Adrenal gland (tissue), 12 donors: Measurements from ENCODE around the gene RIC8A. TPM values are rescaled to one million over a fixed set of nuclear protein-coding genes. Genes with fewer than 3 reads are reported as not detected.
A peak's percentile ranks its signal among the peaks of the same experiment; 100 is the strongest.

Experiments
- DNase-seq, 7 donors: peaks; one replicate each; pipeline ENCODE4 v3.0.0-alpha.2; 2019 to 2020
- H3K27ac ChIP-seq, 5 donors: fragments of 200-600 bp; sonication (generic) in 4 of 5; 1 replicate in 3 of 5; 2 replicates in 2 of 5; pipeline versions ENCODE4 v1.5.1 to v1.8.0; 2016 to 2020; ENCODE audit warnings: mild to moderate bottlenecking in 1 of 5
- H3K27me3 ChIP-seq: fragments of 200-600 bp; 2 replicates; pipeline ENCODE4 v1.8.0; 2021
- H3K36me3 ChIP-seq, 2 donors: fragments of 200-600 bp; replicated peaks in 1 of 2; 1 replicate in 1 of 2; 2 replicates in 1 of 2; pipeline versions ENCODE4 v1.5.1 to v1.8.0; 2018 to 2022
- H3K4me1 ChIP-seq, 2 donors: fragments of 200-600 bp; replicated peaks in 1 of 2; 1 replicate in 1 of 2; 2 replicates in 1 of 2; pipeline versions ENCODE4 v1.5.1 to v1.8.0; 2018 to 2021
- H3K4me3 ChIP-seq, 4 donors: fragments of 200-600 bp; sonication (generic) in 3 of 4; one replicate each; pipeline ENCODE4 v1.5.1; 2016 to 2018
- H3K9me3 ChIP-seq, 3 donors: fragments of 200-600 bp; sonication (generic) in 1 of 3; replicated peaks in 1 of 3; 1 replicate in 2 of 3; 2 replicates in 1 of 3; pipeline versions ENCODE4 v1.5.1 to v1.8.0; 2016 to 2021
- CTCF ChIP-seq, 6 experiments: fragments of 450-650 bp in 4 of 6; fragments of 200-600 bp in 2 of 6; sonication (generic) in 1 of 6; IDR thresholded peaks; 1 replicate in 5 of 6; 2 replicates in 1 of 6; pipeline versions ENCODE4 v1.5.1 to v1.8.0; 2016 to 2021; ENCODE audit warnings: antibody characterized with exemption in 6 of 6, mild to moderate bottlenecking in 2 of 6, moderate library complexity in 1 of 6
- POLR2A ChIP-seq, 2 donors: fragments of 450-650 bp; IDR thresholded peaks; one replicate each; pipeline ENCODE4 v1.6.1; 2017; ENCODE audit warnings: antibody characterized with exemption in 2 of 2, mild to moderate bottlenecking in 2 of 2, moderate library complexity in 1 of 2
- WGBS, 4 donors: extraction: QIAGEN DNeasy Blood & Tissue Kit in 2 of 4; methylation state at CpG; one replicate each; pipeline versions ENCODE4 v1.1.5 to v1.1.7; 2013 to 2017; 5-methylcytosine and 5-hydroxymethylcytosine counted together
- intact Hi-C, 2 donors: fragments of 100-400 bp; cut with DNase I; formaldehyde crosslinking; loops; one replicate each; pipeline versions ENCODE4 v1.14.1 to v1.15.0; 2022 to 2023
- polyA plus RNA-seq, 3 donors: library from polyadenylated mRNA; stranded (reverse); fragments of 200-250 nt in 2 of 3; fragments of 350-450 nt in 1 of 3; fragmentation: Illumina TruSeq in 1 of 3; extraction: RNeasy Lipid Tissue Mini Kit (QIAGEN cat#74804) in 1 of 3; gene quantifications; one replicate each; pipeline ENCODE4 v1.2.3, GENCODE V29; 2013 to 2014
- total RNA-seq, 9 donors: library from RNA; depleted of rRNA in 4 of 9; stranded (reverse); fragments of >200 nt in 4 of 9; fragments of 120-200 nt in 1 of 9; fragmentation: NEBNext Ultra II Directional in 1 of 9; extraction: Animal tissue kit (Norgen Biotek cat#: 25700) in 1 of 9; gene quantifications; one replicate each; pipeline versions ENCODE4 v1.1.0 to v1.2.4, GENCODE V29; 2013 to 2023
- donor health status: healthy with polysubstance abuse.
- donor health status: Bipolar disorder and iron deficiency.
- donor health status: DM: yes; HTN: yes; CAD: no.
- donor health status: DM: no; HTN: no; CAD: no.
- donor health status: DM: no; HTN: no; CAD: no.
- donor health status: DM: yes; HTN: yes; CAD: no.

RIC8A gene
- total and polyA plus RNA-seq, 12 donors, result 60.9 to 105 (median 79.1) TPM

- Histone ChIP-seq H3K36me3 (peaks cover 0 to 78% of the 10 kb centered on the region in 2 donors), H3K9me3 (no peaks in the 10 kb centered on the region), H3K27ac (no peak overlapping the region), H3K27me3 (no peaks in the 10 kb centered on the region), H3K4me3 (no peak overlapping the region), H3K4me1 (no peaks in the 10 kb centered on the region)
- TF ChIP-seq CTCF (IDR thresholded peaks at IDR 0.05) (no peak), POLR2A (IDR thresholded peaks at IDR 0.05) (no peak)
- no peak for DNase-seq
- WGBS, 4 donors, result 87 to 91% (median 89%) methylated on average over 5 of the region's 5 CpGs
- intact Hi-C loops, result no loop called here
Measured at GRCh38 chr11:250274-250673, 42.8 kb downstream of the RIC8A start.

GRCh38 chr11:250740-251299 lies 43.3 kb downstream of the RIC8A start:
- DNase-seq, result peak in 6 of 7 donors; percentile 32 to 76 (median 54)
- H3K4me3 ChIP-seq, result no peak overlapping the region
- H3K27me3 ChIP-seq, result no peaks in the 10 kb centered on the region
- H3K36me3 ChIP-seq, result peaks cover 0 to 75% of the 10 kb centered on the region in 2 donors
- WGBS, 4 donors, result 84 to 87% (median 85%) methylated on average over 10 of the region's 10 CpGs
- no peak overlapping the region for H3K27ac ChIP-seq
- intact Hi-C loops, result no loop called here
- no peaks in the 10 kb centered on the region for H3K9me3 ChIP-seq
- TF ChIP-seq POLR2A (IDR thresholded peaks at IDR 0.05) (no peak), CTCF (IDR thresholded peaks at IDR 0.05) (peak; percentile 17 to 56 (median 45))
- no peaks in the 10 kb centered on the region for H3K4me1 ChIP-seq

- Histone ChIP-seq H3K4me1 (no peaks in the 10 kb centered on the region), H3K36me3 (peaks cover 0 to 68% of the 10 kb centered on the region in 2 donors), H3K9me3 (no peaks in the 10 kb centered on the region), H3K4me3 (no peak overlapping the region), H3K27ac (no peak overlapping the region), H3K27me3 (no peaks in the 10 kb centered on the region)
- TF ChIP-seq CTCF (IDR thresholded peaks at IDR 0.05), result no peak
- TF ChIP-seq POLR2A (IDR thresholded peaks at IDR 0.05), result no peak
- no peak for DNase-seq
- intact Hi-C loops, result no loop called here
- 83 to 88% (median 86%) methylated on average over 10 of the region's 10 CpGs for WGBS, 4 donors
Measured at GRCh38 chr11:251550-251949, 44.0 kb downstream of the RIC8A start.

- H3K27me3 ChIP-seq, result no peaks in the 10 kb centered on the region
- DNase-seq, result no peak
- H3K4me1 ChIP-seq, result no peaks in the 10 kb centered on the region
- no peaks in the 10 kb centered on the region for H3K9me3 ChIP-seq
- intact Hi-C loops, result no loop called here
- TF ChIP-seq POLR2A (IDR thresholded peaks at IDR 0.05), result no peak
- TF ChIP-seq CTCF (IDR thresholded peaks at IDR 0.05), result no peak
- WGBS, 4 donors, result 83 to 94% (median 92%) methylated on average over 8 of the region's 8 CpGs
- H3K36me3 ChIP-seq, result peaks cover 0 to 56% of the 10 kb centered on the region in 2 donors
- H3K27ac ChIP-seq, result no peak overlapping the region
- H3K4me3 ChIP-seq, result no peak overlapping the region
Measured at GRCh38 chr11:252666-253065, 45.2 kb downstream of the RIC8A start.
